ENCODE data around the gene MNDA.

Gene MNDA

GRCh38 chr1:158830904-158831507 is at the start of gene MNDA:
MNDA (plus strand) TSS chr1:158831351; CDS start chr1:158842154, 10,803 bp downstream.
- no peak within 1 kb of the TSS for H3K27ac ChIP-seq
- DNase-seq (ENCODE audit: low read depth, low spot score) = no peak

DNA sequence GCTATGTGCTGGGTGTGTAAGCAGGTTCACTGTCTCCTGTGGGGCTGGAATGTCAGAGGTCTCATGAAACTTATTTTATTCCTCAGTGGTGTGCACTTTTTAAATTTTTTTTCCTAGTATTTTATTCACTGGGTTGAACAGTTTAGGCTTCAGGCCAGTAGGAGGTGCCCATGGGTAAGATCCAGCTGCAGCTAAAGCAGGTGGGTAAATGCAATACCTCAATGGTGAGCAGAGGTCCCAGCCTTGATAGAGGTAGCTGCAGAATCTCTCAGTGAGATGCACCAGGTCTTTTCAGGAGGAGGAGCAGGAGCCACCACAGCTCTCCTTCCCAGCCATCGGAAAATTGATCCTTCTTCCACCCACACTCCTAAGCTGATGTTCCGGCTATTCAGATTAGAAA is 37.5 kb upstream of the MNDA start:
- DNase-seq (ENCODE audit: low read depth, low spot score) = no peak

GRCh38 chr1:158794247-158794646 is 36.9 kb upstream of the MNDA start:
- DNase-seq (ENCODE audit: low read depth, low spot score) = no peak

More for the DNA sequence above, 37.5 kb upstream of the MNDA start:
- no peak overlapping the region for H3K27ac ChIP-seq

DNA sequence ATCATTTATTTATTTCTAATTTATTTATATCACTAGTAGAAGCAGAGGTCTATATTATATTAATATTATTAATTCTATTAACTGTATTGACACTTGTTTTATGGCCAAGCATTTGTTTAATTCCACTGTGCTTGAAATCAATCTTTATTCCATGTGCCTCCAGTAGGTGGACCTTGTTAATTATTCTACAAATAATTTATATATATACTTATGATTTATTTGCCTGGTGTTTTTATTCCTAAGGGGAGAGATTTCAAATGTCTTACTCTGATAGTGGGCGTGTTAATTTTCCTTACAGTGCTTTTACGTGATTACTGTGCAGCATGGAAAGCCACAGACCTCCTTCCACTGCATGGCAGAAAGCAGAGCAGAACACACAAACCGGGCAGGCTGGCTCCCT is 32.6 kb upstream of the MNDA start:
- H3K27ac ChIP-seq = no peak overlapping the region
- no peak for DNase-seq (ENCODE audit: low read depth, low spot score)

More at GRCh38 chr1:158794247-158794646, 36.9 kb upstream of the MNDA start:
- no peak overlapping the region for H3K27ac ChIP-seq

- no peak for DNase-seq (ENCODE audit: low read depth, low spot score)
- no peak overlapping the region for H3K27ac ChIP-seq
These were observed 31.5 kb upstream of the MNDA start for GRCh38 chr1:158799689-158800088.

GRCh38 chr1:158800526-158800925 is 30.6 kb upstream of the MNDA start:
- no peak overlapping the region for H3K27ac ChIP-seq
- DNase-seq (ENCODE audit: low read depth, low spot score) = no peak

- H3K27ac ChIP-seq = no peak overlapping the region
- no peak for DNase-seq (ENCODE audit: low read depth, low spot score)
These were observed 29.8 kb upstream of the MNDA start for GRCh38 chr1:158801396-158801795.

- no peak overlapping the region for H3K27ac ChIP-seq
- DNase-seq (ENCODE audit: low read depth, low spot score) = no peak
These were observed 27.5 kb upstream of the MNDA start for GRCh38 chr1:158803678-158804077.

DNA sequence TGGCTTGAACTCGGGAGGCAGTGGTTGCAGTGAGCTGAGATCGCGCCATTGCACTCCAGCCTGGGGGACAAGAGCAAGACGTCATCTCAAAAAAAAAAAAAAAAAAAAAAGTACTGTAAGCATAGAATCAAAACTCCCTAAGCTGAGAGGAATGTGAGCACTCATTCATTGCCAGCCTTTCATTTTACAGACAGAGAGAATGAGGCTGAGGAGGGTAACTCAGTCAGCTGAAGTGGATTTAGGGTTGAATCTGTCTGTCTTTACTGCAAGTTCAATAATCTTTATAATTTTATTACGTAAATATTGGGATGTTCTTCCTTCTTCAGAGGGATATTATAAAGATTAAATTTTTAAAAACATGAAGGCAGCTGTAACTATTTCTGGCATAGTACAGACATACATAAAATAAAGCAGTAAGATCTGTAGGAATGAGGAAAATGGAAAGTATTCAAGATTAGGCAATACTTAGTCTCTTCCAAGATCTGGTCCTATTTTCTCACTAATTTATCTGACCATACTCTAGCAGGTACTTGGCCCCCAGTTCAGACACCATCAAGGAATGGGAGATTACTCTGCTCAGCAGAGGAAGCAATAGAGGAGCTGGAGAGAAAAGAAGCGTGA is 24.1 kb upstream of the MNDA start:
- no peak for DNase-seq (ENCODE audit: low read depth, low spot score)
- H3K27ac ChIP-seq = no peak overlapping the region

DNA sequence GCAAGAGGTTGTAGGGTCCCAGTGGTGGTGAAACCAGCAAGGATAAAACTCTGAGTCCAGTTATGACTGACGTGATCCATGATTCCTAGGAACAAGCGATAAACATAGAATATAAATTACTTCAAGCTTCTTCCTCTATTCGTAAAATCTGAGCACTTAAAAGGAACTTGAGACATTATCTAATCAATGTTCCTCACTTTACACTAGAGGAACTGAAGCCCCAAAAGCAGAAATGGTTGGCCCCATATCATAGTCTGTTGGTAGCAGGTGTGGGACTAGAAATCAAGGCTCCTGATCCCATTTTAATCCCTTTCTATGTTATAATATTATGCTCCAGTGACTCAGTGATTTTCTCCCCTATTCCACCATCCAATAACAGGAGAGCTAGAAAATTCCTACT is 21.9 kb upstream of the MNDA start:
- no peak for DNase-seq (ENCODE audit: low read depth, low spot score)
- H3K27ac ChIP-seq = no peak overlapping the region

- H3K27ac ChIP-seq = no peak overlapping the region
- DNase-seq (ENCODE audit: low read depth, low spot score) = no peak
These were observed 21.3 kb upstream of the MNDA start for GRCh38 chr1:158809862-158810261.

GRCh38 chr1:158810311-158810710 is 20.8 kb upstream of the MNDA start:
- DNase-seq (ENCODE audit: low read depth, low spot score) = no peak
- H3K27ac ChIP-seq = no peak overlapping the region

DNA sequence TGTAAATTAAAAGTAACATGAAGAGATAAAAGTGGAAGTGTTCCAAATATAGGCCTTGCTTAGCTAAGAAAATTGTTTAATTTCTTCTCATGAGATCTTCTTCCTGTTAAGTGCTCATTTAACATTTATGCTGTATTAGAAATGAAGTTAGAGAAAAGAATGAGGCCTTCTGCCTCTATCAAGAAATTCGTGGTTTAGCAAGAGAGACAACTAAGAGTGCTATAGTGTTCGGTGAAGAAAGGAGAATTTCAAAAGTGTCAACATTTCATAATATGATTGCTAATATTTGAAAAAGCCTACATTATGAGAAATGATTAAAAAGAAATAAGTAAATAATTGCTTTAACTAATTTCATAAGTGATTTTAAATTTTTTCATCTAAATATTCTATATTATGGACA is 18.8 kb upstream of the MNDA start:
- no peak overlapping the region for H3K27ac ChIP-seq

DNA sequence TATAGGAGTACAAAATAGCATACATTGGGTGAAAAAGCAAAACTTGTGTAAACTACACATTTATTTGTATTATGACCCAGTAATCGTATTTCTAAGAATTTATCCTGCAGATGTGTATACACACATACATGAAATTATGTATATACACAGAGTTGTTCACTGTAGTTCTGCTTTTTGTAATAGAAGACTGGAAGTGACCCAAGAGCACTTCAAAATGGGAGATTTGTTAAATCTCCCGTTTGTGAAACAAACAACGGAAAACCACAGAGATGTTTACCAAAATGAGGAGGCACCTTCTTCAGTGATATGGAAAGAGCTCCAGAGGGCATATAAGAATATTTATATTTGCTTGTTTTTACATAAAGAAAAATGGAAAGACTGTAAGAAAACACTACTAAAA is 18.0 kb upstream of the MNDA start:
- DNase-seq (ENCODE audit: low read depth, low spot score) = no peak
- no peak overlapping the region for H3K27ac ChIP-seq

More for the DNA sequence above, 18.8 kb upstream of the MNDA start:
- no peak for DNase-seq (ENCODE audit: low read depth, low spot score)

GRCh38 chr1:158814970-158815369 is 16.2 kb upstream of the MNDA start:
- DNase-seq (ENCODE audit: low read depth, low spot score) = no peak
- no peak overlapping the region for H3K27ac ChIP-seq

DNA sequence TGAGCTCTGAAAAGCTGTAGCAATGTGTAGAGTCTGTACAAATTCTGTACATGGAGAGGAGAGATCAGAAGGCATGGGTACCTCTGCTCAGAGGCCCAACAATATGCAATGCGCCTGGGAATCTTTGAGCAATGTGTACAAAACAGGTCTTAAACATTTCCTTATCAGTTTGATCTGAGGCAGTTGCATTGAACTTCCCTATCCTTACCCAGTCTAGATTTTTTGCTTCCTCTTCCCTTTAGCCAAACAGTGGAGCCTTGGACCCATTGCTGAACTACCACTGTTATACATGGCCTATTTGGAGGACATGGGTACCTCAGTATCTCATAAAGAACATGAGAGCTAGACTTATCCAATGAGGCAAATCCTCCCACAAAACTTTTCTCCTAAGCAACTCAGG is 12.6 kb upstream of the MNDA start:
- H3K27ac ChIP-seq = no peak overlapping the region
- no peak for DNase-seq (ENCODE audit: low read depth, low spot score)

GRCh38 chr1:158818975-158819431 is 12.1 kb upstream of the MNDA start:
- no peak overlapping the region for H3K27ac ChIP-seq
- DNase-seq (ENCODE audit: low read depth, low spot score) = no peak

GRCh38 chr1:158819461-158820443 is 11.4 kb upstream of the MNDA start:
- no peak overlapping the region for H3K27ac ChIP-seq
- DNase-seq (ENCODE audit: low read depth, low spot score) = no peak

DNA sequence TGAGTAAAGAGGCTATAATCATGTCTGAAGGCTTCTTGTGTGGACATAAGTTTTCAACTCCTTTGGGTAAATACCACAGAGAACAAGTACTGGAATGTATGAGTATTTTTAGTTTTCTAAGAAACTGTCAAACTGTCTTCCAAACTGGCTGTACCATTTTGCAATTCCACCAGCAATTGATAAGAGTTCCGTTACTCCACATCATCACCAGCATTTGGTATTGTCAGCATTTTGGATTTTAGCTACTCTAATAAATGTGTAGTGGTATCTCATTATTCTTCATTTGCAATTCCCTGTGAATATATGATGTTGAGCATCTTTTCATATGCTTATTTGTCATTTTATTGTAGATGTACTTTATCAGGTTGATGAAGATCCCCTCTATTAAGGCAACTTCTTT is 9.4 kb upstream of the MNDA start:
- no peak overlapping the region for H3K27ac ChIP-seq
- no peak for DNase-seq (ENCODE audit: low read depth, low spot score)

- no peak overlapping the region for H3K27ac ChIP-seq
- DNase-seq (ENCODE audit: low read depth, low spot score) = no peak
These were observed 975 bp upstream of the MNDA start for GRCh38 chr1:158830074-158830677.

DNA sequence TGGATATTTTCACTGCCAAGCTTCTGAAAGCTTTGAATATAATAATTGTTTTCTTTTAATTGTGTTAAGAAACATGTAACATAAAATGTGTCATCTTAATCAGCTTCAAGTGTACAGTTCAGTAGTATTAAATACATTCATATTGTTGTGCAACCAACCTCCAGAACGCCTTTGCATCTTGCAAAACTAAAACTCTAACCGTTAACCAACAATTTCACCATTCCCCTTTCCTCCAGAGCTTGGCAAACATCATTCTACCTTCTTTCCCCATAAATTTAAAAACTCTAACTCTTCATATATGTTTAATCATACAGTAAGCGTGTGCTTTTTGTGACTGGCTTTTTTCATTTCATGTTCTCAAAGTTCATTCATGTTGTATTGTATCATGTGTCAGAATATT is 2.1 kb downstream of the MNDA start:
- no peak overlapping the region for H3K27ac ChIP-seq
- no peak for DNase-seq (ENCODE audit: low read depth, low spot score)
